Calu3 (cell line): Measurements from ENCODE around the gene CREBBP. TPM values are rescaled to one million over a fixed set of nuclear protein-coding genes. Genes with fewer than 3 reads are reported as not detected.

Experiments
- BruUV-seq: library from RNA; stranded (reverse); fragments of 400-500 nt; replicated peaks from 2 replicates; lab custom pipeline; 2021; lab: Mats Ljungman, UMichigan
- CTCF ChIA-PET: fragments of 300-600 bp; sonication (Branson Sonifier 250); formaldehyde crosslinking; loops from one replicate; lab custom pipeline; 2022; ENCODE audit warnings: antibody characterized with exemption; lab: Charles Lee
- DNase-seq: peaks from one replicate; pipeline ENCODE4 v3.0.0; 2022
- H3K27ac Mint-ChIP-seq: one replicate; pipeline ENCODE4 v1.8.0; 2022; ENCODE audit warnings: mixed read lengths; ENCODE audit not compliant: unreplicated experiment
- H3K27me3 Mint-ChIP-seq: one replicate; pipeline ENCODE4 v1.8.0; 2022; ENCODE audit warnings: mixed read lengths; ENCODE audit not compliant: unreplicated experiment
- H3K36me3 Mint-ChIP-seq: one replicate; pipeline ENCODE4 v1.8.0; 2022; ENCODE audit warnings: mild to moderate bottlenecking, moderate library complexity, mixed read lengths; ENCODE audit not compliant: insufficient read depth, unreplicated experiment
- H3K4me1 Mint-ChIP-seq: one replicate; pipeline ENCODE4 v1.8.0; 2022; ENCODE audit warnings: mild to moderate bottlenecking, low read depth, mixed read lengths; ENCODE audit not compliant: unreplicated experiment
- H3K4me3 Mint-ChIP-seq: one replicate; pipeline ENCODE4 v1.8.0; 2022; ENCODE audit warnings: mild to moderate bottlenecking, low read depth, moderate library complexity, mixed read lengths; ENCODE audit not compliant: unreplicated experiment
- H3K9me3 Mint-ChIP-seq: one replicate; pipeline ENCODE4 v1.8.0; 2022; ENCODE audit warnings: low read depth, mixed read lengths; ENCODE audit not compliant: unreplicated experiment
- intact Hi-C: fragments of 100-400 bp; cut with micrococcal nuclease; formaldehyde crosslinking; loops from one replicate; pipeline ENCODE4 v1.10.0; 2022; ENCODE audit not compliant: unreplicated experiment
- total RNA-seq: library from RNA; stranded (reverse); gene quantifications from 2 replicates; pipeline ENCODE4 v1.2.3, GENCODE V29; 2022
- TF ChIP-seq, protein P1 (sequence below): fragments of 200-600 bp; IDR thresholded peaks from one replicate; pipeline ENCODE4 v1.8.0; 2022; ENCODE audit warnings: antibody characterized with exemption; ENCODE audit not compliant: unreplicated experiment

The CREBBP gene
- total RNA-seq, 1 experiment from 2014 or later: 91.0 TPM

DNA sequence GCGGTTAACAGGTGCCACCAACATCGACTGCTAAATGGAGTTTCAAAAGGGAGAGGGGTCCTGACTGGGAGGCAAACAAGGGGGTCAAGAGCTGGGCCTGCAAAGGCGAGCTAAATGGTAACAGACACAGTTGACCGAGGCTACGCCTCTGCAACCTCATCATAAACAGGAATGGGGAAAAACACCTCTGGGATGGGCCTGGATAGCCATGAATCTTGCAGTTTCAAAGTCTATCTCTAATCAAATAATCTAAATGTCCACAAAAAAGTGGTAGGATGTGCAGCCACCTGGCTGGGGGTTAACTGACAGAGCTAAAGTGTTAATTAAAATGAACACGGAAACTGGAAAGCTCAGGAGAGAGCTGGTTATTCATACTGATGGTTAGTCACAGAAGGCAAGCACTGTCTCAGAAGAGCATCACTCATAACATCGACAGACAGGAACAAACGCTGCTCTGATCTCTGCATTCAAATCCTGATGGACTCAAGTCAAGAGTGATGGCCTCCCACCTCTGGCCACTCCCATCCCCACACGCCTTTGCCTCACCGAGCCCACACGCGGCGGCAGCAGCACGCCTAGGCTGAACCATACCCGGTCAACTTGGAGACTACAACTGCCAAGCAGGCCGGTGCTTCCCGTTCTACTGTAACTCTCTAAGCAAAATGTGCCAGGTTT, 56.3 kb downstream of the CREBBP start:
- Mint-ChIP-seq H3K27ac (no peak overlapping the region), H3K4me3 (no peak overlapping the region), H3K36me3 (peaks cover 20% of the 10 kb centered on the region), H3K9me3 (no peaks in the 10 kb centered on the region), H3K27me3 (no peaks in the 10 kb centered on the region), H3K4me1 (peaks cover 55% of the 10 kb centered on the region)
- TF ChIP-seq, protein P1, sequence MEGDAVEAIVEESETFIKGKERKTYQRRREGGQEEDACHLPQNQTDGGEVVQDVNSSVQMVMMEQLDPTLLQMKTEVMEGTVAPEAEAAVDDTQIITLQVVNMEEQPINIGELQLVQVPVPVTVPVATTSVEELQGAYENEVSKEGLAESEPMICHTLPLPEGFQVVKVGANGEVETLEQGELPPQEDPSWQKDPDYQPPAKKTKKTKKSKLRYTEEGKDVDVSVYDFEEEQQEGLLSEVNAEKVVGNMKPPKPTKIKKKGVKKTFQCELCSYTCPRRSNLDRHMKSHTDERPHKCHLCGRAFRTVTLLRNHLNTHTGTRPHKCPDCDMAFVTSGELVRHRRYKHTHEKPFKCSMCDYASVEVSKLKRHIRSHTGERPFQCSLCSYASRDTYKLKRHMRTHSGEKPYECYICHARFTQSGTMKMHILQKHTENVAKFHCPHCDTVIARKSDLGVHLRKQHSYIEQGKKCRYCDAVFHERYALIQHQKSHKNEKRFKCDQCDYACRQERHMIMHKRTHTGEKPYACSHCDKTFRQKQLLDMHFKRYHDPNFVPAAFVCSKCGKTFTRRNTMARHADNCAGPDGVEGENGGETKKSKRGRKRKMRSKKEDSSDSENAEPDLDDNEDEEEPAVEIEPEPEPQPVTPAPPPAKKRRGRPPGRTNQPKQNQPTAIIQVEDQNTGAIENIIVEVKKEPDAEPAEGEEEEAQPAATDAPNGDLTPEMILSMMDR: no peak
- no peak for DNase-seq
- CTCF ChIA-PET: no interaction called here
- intact Hi-C loops: no loop called here
- BruUV-seq: no TSS peak

DNA sequence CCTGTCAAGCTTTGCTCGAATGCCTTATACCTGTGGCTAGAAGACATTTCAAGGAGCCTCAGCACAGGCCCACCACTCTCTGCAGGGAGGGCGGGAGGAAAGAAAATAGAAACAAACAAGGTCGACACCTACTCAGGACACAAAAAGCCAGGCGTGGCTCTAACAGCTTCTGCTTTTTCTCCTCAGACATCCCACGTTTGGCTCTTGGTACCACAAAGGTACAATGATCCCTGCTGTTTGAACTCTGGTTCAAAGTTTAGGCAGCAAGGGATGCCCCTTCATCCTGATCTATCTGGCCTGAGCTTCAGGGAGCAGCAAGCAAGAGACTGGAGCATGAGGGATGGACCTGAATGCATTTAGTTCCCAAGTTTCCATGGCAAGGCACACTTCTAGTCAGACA, 57.1 kb downstream of the CREBBP start:
- Mint-ChIP-seq H3K9me3 (no peaks in the 10 kb centered on the region), H3K4me1 (peaks cover 60% of the 10 kb centered on the region), H3K36me3 (peaks cover 23% of the 10 kb centered on the region), H3K27ac (no peak overlapping the region), H3K27me3 (no peaks in the 10 kb centered on the region), H3K4me3 (no peak overlapping the region)
- TF ChIP-seq, protein P1: no peak
- no TSS peak for BruUV-seq
- intact Hi-C loops: no loop called here
- no peak for DNase-seq
- CTCF ChIA-PET: interaction anchor here (0.6 kb wide), 1 partner anchor 69 kb away, joined by 3 read pairs; no protein-coding TSS in a partner anchor

DNA sequence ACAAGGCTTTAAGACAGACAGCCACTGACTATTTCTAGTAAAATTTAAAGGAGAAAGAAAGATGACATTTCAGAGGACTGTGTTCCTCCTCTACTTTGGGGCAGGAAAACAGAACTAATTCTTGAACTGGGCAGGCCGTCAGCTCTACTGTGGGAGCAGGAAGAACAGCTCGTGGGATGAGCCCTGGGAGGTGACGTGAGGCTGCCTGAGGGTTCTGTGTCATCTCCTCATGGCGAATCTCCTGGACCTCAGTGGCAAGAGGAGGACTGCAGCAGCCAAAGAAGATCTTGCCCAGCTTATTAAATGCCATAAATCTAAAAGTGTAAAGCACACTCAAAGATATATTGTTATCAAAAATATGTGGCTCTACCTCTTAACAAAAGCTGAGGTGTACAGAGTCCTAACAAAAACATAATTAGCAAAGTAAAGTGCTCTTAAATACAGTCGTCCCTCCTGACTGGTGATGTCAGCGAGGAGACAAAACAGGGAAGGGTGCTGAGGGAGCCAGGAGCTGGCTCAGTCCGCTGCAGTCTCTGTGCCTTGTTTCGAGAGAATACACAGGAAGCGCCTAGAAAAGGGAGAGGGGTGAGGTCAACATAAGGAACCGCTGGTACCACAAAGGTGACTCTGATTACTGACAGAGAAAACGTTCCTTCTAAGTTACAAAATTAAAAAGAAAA, 58.0 kb downstream of the CREBBP start:
- no peak for DNase-seq
- Mint-ChIP-seq H3K4me1 (peaks cover 60% of the 10 kb centered on the region), H3K27ac (no peak overlapping the region)

DNA sequence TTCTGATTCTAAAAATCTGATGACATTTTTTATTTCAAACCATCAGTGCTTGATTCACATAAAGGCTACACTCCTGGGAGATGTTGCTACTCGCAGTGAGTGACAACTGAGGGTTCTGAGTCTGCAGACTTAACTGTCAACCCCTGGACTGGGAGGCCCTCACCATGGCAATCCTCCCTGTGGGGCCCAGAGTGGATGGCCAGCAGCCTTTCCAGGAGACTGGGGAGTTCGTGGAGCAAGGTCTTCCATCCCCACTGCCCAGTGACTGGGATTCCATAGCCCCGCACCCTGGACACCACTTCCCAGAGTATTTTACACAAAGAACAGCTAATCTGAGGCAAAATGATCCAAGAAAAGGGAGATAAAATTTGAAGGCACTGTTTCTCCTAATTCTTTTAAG, 59.3 kb downstream of the CREBBP start:
- no peaks in the 10 kb centered on the region for H3K9me3 Mint-ChIP-seq
- H3K4me1 Mint-ChIP-seq: peaks cover 57% of the 10 kb centered on the region
- DNase-seq: no peak
- no TSS peak for BruUV-seq
- intact Hi-C loops: no loop called here
- no peak overlapping the region for H3K4me3 Mint-ChIP-seq
- TF ChIP-seq, protein P1: no peak
- no peak overlapping the region for H3K27ac Mint-ChIP-seq
- no peaks in the 10 kb centered on the region for H3K27me3 Mint-ChIP-seq
- CTCF ChIA-PET: no interaction called here
- peaks cover 18% of the 10 kb centered on the region for H3K36me3 Mint-ChIP-seq

More for the DNA sequence above, 58.0 kb downstream of the CREBBP start:
- no TSS peak for BruUV-seq
- peaks cover 18% of the 10 kb centered on the region for H3K36me3 Mint-ChIP-seq
- no peaks in the 10 kb centered on the region for H3K9me3 Mint-ChIP-seq
- CTCF ChIA-PET: no interaction called here
- no peaks in the 10 kb centered on the region for H3K27me3 Mint-ChIP-seq
- TF ChIP-seq, protein P1: no peak
- no peak overlapping the region for H3K4me3 Mint-ChIP-seq
- intact Hi-C loops: no loop called here
